ENCODE results near the gene AANAT. TPM values are rescaled to one million over a fixed set of nuclear protein-coding genes. Genes with fewer than 3 reads are reported as not detected.
A peak's percentile ranks its signal among the peaks of the same experiment; 100 is the strongest.
"Not testable (repeated sequence)": the region's sequence is repeated elsewhere in the genome, so short reads cannot be mapped to it uniquely, and the experiment has no call there.

AANAT gene
- total RNA-seq, 3 donors from 2014 or later = not detected

DNA sequence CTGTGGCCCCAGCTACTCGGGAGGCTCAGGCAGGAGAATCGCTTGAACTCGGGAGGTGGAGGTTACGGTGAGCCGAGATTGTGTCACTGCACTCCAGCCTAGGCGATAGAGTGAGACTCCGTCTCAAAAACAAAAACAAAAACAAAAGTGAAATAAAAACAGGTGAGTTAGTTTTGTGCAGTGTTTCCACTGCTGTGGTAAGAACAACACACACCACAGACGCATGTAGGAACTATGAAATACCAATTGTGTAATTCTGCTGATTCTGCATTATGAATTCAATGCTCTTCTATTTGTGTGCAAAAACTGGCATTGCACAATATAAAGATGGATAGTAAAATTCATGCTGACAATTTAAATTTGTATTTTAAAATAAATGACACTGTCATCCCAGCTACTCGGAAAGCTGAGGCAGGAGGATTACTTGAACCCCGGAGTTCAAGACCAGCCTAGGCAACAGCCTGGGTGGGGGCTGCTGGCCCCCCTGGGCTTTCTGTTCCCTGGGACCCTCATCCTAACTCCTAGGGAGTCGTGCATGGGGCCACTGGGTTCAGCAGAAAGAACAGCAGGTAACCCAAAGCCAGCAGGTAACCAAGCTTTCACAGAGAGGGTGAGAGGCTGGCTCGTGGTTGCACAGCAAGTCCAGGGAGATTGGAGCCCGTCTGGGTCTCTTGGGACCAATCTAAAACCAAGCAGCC, 44.4 kb downstream of the AANAT start:
- intact Hi-C loops (cut with DNase I; ENCODE audit: low total_unique reads) = no loop called here
- peak overlapping the region in 1 of 2 donors; percentile 12 for H3K27ac ChIP-seq
- H3K27me3 ChIP-seq = no peaks in the 10 kb centered on the region
- TF ChIP-seq POLR2A (IDR thresholded peaks at IDR 0.05) (no peak), POLR2AphosphoS5 (IDR thresholded peaks at IDR 0.05) (no peak)
- TF ChIP-seq, protein P1, sequence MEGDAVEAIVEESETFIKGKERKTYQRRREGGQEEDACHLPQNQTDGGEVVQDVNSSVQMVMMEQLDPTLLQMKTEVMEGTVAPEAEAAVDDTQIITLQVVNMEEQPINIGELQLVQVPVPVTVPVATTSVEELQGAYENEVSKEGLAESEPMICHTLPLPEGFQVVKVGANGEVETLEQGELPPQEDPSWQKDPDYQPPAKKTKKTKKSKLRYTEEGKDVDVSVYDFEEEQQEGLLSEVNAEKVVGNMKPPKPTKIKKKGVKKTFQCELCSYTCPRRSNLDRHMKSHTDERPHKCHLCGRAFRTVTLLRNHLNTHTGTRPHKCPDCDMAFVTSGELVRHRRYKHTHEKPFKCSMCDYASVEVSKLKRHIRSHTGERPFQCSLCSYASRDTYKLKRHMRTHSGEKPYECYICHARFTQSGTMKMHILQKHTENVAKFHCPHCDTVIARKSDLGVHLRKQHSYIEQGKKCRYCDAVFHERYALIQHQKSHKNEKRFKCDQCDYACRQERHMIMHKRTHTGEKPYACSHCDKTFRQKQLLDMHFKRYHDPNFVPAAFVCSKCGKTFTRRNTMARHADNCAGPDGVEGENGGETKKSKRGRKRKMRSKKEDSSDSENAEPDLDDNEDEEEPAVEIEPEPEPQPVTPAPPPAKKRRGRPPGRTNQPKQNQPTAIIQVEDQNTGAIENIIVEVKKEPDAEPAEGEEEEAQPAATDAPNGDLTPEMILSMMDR (IDR thresholded peaks at IDR 0.05) = no peak
- no peak overlapping the region for H3K4me3 ChIP-seq
- peaks cover 0 to 5% of the 10 kb centered on the region in 2 donors for H3K4me1 ChIP-seq
- no peaks in the 10 kb centered on the region for H3K9me3 ChIP-seq
- DNase-seq (ENCODE audit: low spot score in 2 of 2) = no peak
- H3K36me3 ChIP-seq = no peaks in the 10 kb centered on the region

DNA sequence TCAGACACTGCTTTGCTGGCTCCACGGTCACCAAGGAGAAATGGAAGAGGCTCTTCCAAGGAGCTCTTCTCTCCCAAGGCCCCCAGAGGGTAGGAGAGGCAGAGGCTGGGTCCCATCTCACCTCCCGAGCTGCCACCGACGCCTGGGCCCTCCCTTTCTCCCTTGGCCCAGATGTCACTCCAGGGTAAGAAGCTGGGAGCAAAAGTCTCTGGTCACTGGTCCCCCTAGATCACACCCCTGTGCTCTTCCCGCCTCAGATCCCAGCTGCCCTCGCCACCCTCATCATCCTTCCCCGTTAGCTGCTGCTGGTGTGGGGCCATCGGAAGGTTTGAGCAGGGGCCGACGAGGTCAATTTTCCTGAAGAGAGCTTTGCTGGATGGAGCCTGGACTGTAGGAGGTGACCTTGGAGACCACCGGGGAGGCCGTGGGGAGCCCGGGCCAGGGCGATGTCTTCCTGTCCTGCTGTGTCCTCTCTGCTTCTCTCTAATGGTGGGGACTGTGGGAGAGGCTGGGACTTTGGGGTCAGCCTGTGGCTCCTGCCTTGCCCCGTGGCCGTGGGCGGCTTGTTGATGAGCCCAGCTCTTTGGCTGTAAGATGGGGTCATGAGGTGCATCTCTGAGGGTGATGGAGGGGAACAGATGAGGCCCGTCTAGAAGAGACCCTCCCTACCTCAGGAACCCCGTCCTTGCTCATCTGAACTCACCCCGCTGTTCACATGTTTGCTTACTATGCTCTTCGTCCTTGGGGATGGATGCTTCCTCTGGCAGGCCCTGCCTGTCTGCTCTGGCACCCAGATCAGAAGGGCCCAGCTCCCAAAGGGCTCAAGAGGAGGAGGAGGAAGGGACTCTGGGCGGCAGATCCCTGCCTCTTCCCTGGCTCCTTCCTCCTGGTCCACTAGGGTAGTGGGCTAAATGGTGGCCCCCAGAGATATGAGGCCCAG, 45.2 kb downstream of the AANAT start:
- TF ChIP-seq, protein P1 (IDR thresholded peaks at IDR 0.05) = no peak
- TF ChIP-seq POLR2A (IDR thresholded peaks at IDR 0.05) (no peak), POLR2AphosphoS5 (IDR thresholded peaks at IDR 0.05) (no peak)
- Histone ChIP-seq H3K36me3 (no peaks in the 10 kb centered on the region), H3K4me3 (no peak overlapping the region), H3K9me3 (no peaks in the 10 kb centered on the region), H3K4me1 (peaks cover 0 to 5% of the 10 kb centered on the region in 2 donors), H3K27ac (peak overlapping the region in 1 of 2 donors; percentile 32), H3K27me3 (no peaks in the 10 kb centered on the region)
- intact Hi-C loops (cut with DNase I; ENCODE audit: low total_unique reads) = no loop called here
- DNase-seq (ENCODE audit: low spot score in 2 of 2) = no peak

DNA sequence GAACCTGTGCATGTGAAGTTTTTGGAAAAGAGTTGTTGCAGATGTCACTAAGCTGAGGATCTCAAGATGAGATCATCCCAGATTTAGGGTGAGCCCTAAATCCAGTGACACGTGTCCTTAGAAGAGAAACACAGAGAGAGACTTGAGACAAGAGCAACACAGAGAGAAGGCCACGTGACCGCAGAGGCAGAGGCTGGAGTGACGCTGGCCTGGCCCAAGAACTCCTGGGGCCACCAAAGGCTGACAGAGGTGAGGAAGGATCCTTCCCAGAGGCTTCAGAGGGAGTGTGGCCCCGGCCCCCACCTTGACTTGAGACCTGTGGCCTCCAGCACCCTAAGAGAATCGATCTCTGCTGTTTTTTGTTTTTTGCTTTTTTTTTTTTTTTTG, 45.9 kb downstream of the AANAT start:
- peaks cover 0 to 5% of the 10 kb centered on the region in 2 donors for H3K4me1 ChIP-seq
- intact Hi-C loops (cut with DNase I; ENCODE audit: low total_unique reads) = no loop called here
- no peaks in the 10 kb centered on the region for H3K36me3 ChIP-seq
- peak overlapping the region in 1 of 2 donors; percentile 32 for H3K27ac ChIP-seq
- TF ChIP-seq POLR2AphosphoS5 (IDR thresholded peaks at IDR 0.05) = no peak
- no peak for TF ChIP-seq POLR2A (IDR thresholded peaks at IDR 0.05)
- TF ChIP-seq, protein P1 (IDR thresholded peaks at IDR 0.05) = no peak
- H3K27me3 ChIP-seq = no peaks in the 10 kb centered on the region
- H3K9me3 ChIP-seq = no peaks in the 10 kb centered on the region
- H3K4me3 ChIP-seq = no peak overlapping the region
- DNase-seq (ENCODE audit: low spot score in 2 of 2) = no peak

DNA sequence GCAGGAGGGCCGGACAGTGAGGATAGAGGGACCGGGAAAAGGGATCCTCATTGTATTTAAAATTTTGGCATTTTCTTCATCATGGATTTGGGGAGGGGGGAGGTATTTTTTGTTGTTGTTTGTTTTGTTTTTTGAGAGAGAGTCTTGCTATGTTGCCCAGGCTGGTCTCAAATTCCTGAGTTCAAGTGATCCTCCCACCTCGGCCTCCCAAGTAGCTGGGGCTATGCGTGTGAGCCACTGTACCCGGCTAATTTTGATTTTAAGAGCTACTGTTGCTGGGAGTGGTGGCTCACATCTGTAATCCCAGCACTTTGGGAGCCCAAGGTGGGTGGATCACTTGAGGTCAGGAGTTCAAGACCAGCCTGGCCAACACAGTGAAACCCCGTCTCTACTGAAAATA, 47.0 kb downstream of the AANAT start:
- intact Hi-C loops (cut with DNase I; ENCODE audit: low total_unique reads); DNase-seq (ENCODE audit: low spot score in 2 of 2); H3K4me1 ChIP-seq; H3K4me3 ChIP-seq; H3K36me3 ChIP-seq; H3K27me3 ChIP-seq; H3K9me3 ChIP-seq: not testable (repeated sequence)
- H3K27ac ChIP-seq = peak overlapping the region in 1 of 2 donors; percentile 32

DNA sequence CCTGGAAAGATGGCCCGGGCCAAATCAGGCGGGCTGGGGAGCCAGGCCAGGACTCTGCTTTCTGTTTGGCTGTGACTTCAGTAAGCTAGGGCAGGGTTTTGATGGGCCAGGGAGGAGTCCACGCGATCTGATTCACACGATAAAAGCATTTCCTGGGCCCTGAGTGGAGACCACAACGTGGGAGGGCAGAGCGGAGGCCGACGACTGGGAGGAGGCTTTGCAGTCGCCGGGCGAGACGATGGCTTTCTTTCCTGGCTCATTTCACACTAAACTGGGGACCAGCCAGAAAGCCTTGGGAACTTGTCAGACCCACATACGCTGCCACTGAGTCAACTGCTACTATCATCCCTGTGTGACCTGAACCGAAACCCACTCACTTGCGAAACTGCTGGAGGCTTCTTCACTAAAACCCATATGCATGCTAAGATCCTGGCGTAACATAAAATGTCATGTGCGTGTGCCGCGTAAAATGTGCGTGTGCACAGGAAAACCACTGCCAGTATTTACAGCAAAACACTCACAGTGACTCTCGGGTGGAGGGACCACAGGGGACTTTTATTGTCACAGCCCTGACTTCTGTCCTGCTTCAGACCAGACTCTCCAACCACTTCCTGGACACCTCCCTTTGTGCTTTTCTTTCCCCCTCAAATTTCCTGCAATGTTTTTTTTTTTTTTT, 48.0 kb downstream of the AANAT start:
- Histone ChIP-seq H3K4me1 (peaks cover 0 to 5% of the 10 kb centered on the region in 2 donors), H3K4me3 (peak overlapping the region in 2 of 3 donors; percentile 36 to 54), H3K36me3 (no peaks in the 10 kb centered on the region), H3K27ac (peak overlapping the region; percentile 84 to 90), H3K9me3 (no peaks in the 10 kb centered on the region), H3K27me3 (no peaks in the 10 kb centered on the region)
- TF ChIP-seq, protein P1 (IDR thresholded peaks at IDR 0.05) = no peak
- TF ChIP-seq POLR2AphosphoS5 (IDR thresholded peaks at IDR 0.05) = peak; percentile 60 to 88 (median 79)
- DNase-seq (ENCODE audit: low spot score in 2 of 2) = peak in 1 of 2 donors; percentile 73
- intact Hi-C loops (cut with DNase I; ENCODE audit: low total_unique reads) = no loop called here
